Loucy (cell line): Measurements from ENCODE around the gene TTC39B.

ENCODE experiments used
- H2AFZ ChIP-seq: fragments of 200-600 bp; sonication (generic); 2 replicates; pipeline ENCODE4 v1.6.0; 2016; ENCODE audit warnings: antibody characterized with exemption, mild to moderate bottlenecking, low read length, moderate library complexity
- H3F3A ChIP-seq: fragments of 200-600 bp; 2 replicates; pipeline ENCODE4 v1.6.0; 2016; ENCODE audit warnings: antibody characterized with exemption, low read depth, mild to moderate bottlenecking
- H3K27me3 ChIP-seq: fragments of 200-600 bp; sonication (generic); 2 replicates; pipeline ENCODE4 v1.6.1; 2014; ENCODE audit warnings: low read length, mild to moderate bottlenecking; ENCODE audit not compliant: insufficient read depth, poor library complexity, severe bottlenecking
- H3K36me3 ChIP-seq: fragments of 200-600 bp; sonication (generic); 2 replicates; pipeline ENCODE4 v1.6.1; 2016; ENCODE audit warnings: low read length; ENCODE audit not compliant: insufficient read depth
- H3K4me1 ChIP-seq: fragments of 200-600 bp; sonication (generic); 2 replicates; pipeline ENCODE4 v1.5.1; 2014; ENCODE audit warnings: low read length, mild to moderate bottlenecking; ENCODE audit not compliant: insufficient read depth, poor library complexity, severe bottlenecking
- H3K4me2 ChIP-seq: fragments of 200-600 bp; sonication (generic); 2 replicates; pipeline ENCODE4 v1.6.0; 2014; ENCODE audit warnings: antibody characterized with exemption, low read length, low read depth, mild to moderate bottlenecking; ENCODE audit not compliant: poor library complexity, severe bottlenecking
- H3K4me3 ChIP-seq: fragments of 200-600 bp; sonication (generic); 2 replicates; pipeline ENCODE4 v1.5.1; 2014; ENCODE audit warnings: low read length, mild to moderate bottlenecking, mixed read lengths; ENCODE audit not compliant: poor library complexity, severe bottlenecking
- H3K79me2 ChIP-seq: fragments of 200-600 bp; sonication (generic); 2 replicates; pipeline ENCODE4 v1.6.1; 2014; ENCODE audit warnings: low read length; ENCODE audit not compliant: insufficient read depth
- H3K9ac ChIP-seq: fragments of 200-600 bp; sonication (generic); 2 replicates; pipeline ENCODE4 v1.6.0; 2014; ENCODE audit warnings: mild to moderate bottlenecking, low read depth, low read length, moderate library complexity; ENCODE audit not compliant: poor library complexity, severe bottlenecking
- H3K9me2 ChIP-seq: fragments of 200-600 bp; sonication (generic); replicated peaks from 2 replicates; pipeline ENCODE4 v1.6.1; 2016; ENCODE audit warnings: low read depth, low read length, mixed read lengths
- H3K9me3 ChIP-seq: fragments of 200-600 bp; sonication (generic); 2 replicates; pipeline ENCODE4 v1.6.1; 2014; ENCODE audit warnings: mild to moderate bottlenecking, antibody characterized with exemption, low read length, low read depth; ENCODE audit not compliant: insufficient read depth
- H4K20me1 ChIP-seq: fragments of 200-600 bp; sonication (generic); 2 replicates; pipeline ENCODE4 v1.6.0; 2014; ENCODE audit warnings: antibody characterized with exemption, low read length, mild to moderate bottlenecking; ENCODE audit not compliant: insufficient read depth, poor library complexity, severe bottlenecking
- EZH2phosphoT487 ChIP-seq: fragments of 200-600 bp; IDR thresholded peaks from 2 replicates; pipeline ENCODE4 v1.6.1; 2018; ENCODE audit warnings: antibody characterized with exemption, mild to moderate bottlenecking, moderate library complexity, borderline replicate concordance
- TF ChIP-seq, protein P1 (sequence below): fragments of 200-600 bp; sonication (generic); conservative IDR thresholded peaks from 2 replicates; pipeline ENCODE4 v1.5.1; 2014; ENCODE audit warnings: mild to moderate bottlenecking, antibody characterized with exemption, low read length

The TTC39B gene

DNA sequence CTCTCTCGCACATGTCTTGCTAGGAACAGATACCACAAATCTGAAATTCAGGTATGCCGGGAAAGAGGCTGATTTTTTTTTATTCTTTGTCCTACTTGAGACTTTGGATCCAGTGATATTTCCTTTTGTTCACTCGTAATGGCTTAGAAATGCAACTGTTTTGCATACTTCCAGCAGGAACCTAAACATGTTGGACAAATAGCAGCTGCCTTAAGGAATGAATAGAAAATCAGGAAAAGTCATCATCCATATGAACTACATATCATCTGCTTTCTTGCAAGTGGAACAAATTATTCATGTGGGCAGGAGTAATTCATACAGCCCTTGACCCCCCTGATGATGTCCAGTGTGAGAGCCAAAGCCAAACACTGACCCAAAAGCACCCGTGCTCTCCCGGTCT lies 17.4 kb downstream of the TTC39B start:
- Histone ChIP-seq H2AFZ (no peak overlapping the region), H3K4me2 (no peak overlapping the region), H3K9ac (no peak overlapping the region), H3K9me2 (no peaks in the 10 kb centered on the region), H3K9me3 (no peaks in the 10 kb centered on the region), H3K79me2 (peaks cover 15% of the 10 kb centered on the region; the same call in 1 of the 2 replicates), H4K20me1 (no peaks in the 10 kb centered on the region), H3F3A (no peaks in the 10 kb centered on the region), H3K4me3 (no peak overlapping the region), H3K27me3 (no peaks in the 10 kb centered on the region), H3K36me3 (no peaks in the 10 kb centered on the region), H3K4me1 (peaks cover 25% of the 10 kb centered on the region)
- TF ChIP-seq, protein P1, sequence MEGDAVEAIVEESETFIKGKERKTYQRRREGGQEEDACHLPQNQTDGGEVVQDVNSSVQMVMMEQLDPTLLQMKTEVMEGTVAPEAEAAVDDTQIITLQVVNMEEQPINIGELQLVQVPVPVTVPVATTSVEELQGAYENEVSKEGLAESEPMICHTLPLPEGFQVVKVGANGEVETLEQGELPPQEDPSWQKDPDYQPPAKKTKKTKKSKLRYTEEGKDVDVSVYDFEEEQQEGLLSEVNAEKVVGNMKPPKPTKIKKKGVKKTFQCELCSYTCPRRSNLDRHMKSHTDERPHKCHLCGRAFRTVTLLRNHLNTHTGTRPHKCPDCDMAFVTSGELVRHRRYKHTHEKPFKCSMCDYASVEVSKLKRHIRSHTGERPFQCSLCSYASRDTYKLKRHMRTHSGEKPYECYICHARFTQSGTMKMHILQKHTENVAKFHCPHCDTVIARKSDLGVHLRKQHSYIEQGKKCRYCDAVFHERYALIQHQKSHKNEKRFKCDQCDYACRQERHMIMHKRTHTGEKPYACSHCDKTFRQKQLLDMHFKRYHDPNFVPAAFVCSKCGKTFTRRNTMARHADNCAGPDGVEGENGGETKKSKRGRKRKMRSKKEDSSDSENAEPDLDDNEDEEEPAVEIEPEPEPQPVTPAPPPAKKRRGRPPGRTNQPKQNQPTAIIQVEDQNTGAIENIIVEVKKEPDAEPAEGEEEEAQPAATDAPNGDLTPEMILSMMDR, result no peak
- TF ChIP-seq EZH2phosphoT487, result no peak

DNA sequence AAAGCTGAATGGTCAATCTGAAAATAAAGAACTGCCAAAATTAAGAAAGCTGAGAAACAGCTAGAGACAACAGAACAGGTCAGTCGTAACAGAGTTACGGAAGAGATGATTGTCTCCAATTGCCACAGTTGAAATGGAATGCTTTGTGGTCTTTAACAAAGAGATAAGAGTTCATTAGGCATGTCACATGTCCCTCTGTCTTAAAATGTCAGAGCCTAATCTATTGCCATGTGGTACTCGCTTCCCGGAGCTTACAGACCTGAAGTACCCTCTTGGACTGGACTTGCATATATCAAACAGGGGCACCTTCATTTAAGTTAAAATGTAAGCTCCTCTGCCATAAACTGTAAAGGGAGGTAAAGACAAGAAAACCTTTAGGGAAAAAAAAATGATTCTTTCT lies 19.7 kb downstream of the TTC39B start:
- Histone ChIP-seq H3K4me3 (no peak overlapping the region), H3K27me3 (no peaks in the 10 kb centered on the region), H3K4me2 (no peak overlapping the region), H2AFZ (no peak overlapping the region), H3K4me1 (peaks cover 10% of the 10 kb centered on the region), H3K9me2 (no peaks in the 10 kb centered on the region), H4K20me1 (no peaks in the 10 kb centered on the region), H3K36me3 (no peaks in the 10 kb centered on the region), H3K9ac (no peak overlapping the region), H3F3A (no peaks in the 10 kb centered on the region), H3K79me2 (peaks cover 9% of the 10 kb centered on the region; the same call in 1 of the 2 replicates), H3K9me3 (no peaks in the 10 kb centered on the region)
- no peak for TF ChIP-seq EZH2phosphoT487
- TF ChIP-seq, protein P1, result no peak

GRCh38 chr9:15286161-15286821 lies 20.7 kb downstream of the TTC39B start:
- H3K4me1 ChIP-seq, result peaks cover 10% of the 10 kb centered on the region
- TF ChIP-seq EZH2phosphoT487, result no peak
- TF ChIP-seq, protein P1, result no peak

More at GRCh38 chr9:15286161-15286821, 20.7 kb downstream of the TTC39B start:
- peaks cover 14% of the 10 kb centered on the region; the same call in 1 of the 2 replicates for H3K79me2 ChIP-seq
- H2AFZ ChIP-seq, result no peak overlapping the region
- H3F3A ChIP-seq, result no peaks in the 10 kb centered on the region
- H3K4me2 ChIP-seq, result no peak overlapping the region
- H3K27me3 ChIP-seq, result no peaks in the 10 kb centered on the region
- H3K9ac ChIP-seq, result no peak overlapping the region
- H3K36me3 ChIP-seq, result no peaks in the 10 kb centered on the region
- no peaks in the 10 kb centered on the region for H3K9me3 ChIP-seq
- no peaks in the 10 kb centered on the region for H4K20me1 ChIP-seq
- no peak overlapping the region for H3K4me3 ChIP-seq
- no peaks in the 10 kb centered on the region for H3K9me2 ChIP-seq
